ENCODE data around the gene GPS1. TPM values are rescaled to one million over a fixed set of nuclear protein-coding genes. Genes with fewer than 3 reads are reported as not detected.

The GPS1 gene
- total RNA-seq, 1 donor, result 93.7 TPM

DNA sequence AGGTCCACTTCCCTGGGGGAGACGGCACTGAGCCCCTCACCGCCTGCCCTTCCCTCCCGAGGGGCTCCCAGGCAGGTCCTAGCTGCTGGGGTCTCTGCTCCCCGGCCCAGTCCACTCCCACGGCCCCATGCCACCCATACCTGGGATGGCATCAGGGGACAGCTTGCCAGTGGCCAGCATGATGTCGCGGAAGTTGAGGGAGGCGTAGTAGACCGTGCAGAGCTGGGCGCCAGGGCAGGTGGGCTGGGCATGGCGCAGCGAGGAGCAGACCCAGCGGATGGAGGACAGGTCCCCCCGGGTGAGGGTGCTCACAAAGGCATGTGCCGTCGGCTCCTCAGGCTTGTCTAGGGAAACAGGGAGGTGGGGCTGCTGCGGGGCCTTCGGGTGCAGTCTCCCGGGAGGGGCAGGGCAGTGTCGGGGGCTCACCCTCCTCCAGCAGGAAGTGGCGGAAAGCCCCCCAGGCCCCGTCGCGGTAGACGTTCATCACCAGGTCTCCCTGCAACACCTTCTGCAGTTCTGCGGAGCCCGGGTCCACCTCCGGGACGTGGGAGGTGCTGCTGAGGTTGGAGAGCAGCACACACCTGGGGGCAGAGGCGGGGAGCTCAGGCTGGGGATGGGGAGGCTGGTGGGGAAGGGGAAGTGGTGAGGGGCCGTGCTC is 32.8 kb downstream of the GPS1 start:
- Histone ChIP-seq H3K9me3 (ENCODE audit: low read depth, low read length) (no peaks in the 10 kb centered on the region), H3K27me3 (ENCODE audit: insufficient read depth, low read length) (no peaks in the 10 kb centered on the region), H2AFZ (ENCODE audit: low read length) (no peak overlapping the region), H3K36me3 (ENCODE audit: insufficient read depth, low read length) (peaks cover 56% of the 10 kb centered on the region), H3K4me2 (ENCODE audit: insufficient read depth, low read length) (no peak overlapping the region), H3K79me2 (ENCODE audit: insufficient read depth, low read length) (no peaks in the 10 kb centered on the region), H3K27ac (ENCODE audit: low read depth, low read length) (no peak overlapping the region), H4K20me1 (ENCODE audit: insufficient read depth, low read length) (no peaks in the 10 kb centered on the region), H3K4me3 (ENCODE audit: insufficient read depth, low read length) (no peak overlapping the region), H3K4me1 (ENCODE audit: insufficient read depth, low read length) (no peaks in the 10 kb centered on the region)
- TF ChIP-seq, protein P1, sequence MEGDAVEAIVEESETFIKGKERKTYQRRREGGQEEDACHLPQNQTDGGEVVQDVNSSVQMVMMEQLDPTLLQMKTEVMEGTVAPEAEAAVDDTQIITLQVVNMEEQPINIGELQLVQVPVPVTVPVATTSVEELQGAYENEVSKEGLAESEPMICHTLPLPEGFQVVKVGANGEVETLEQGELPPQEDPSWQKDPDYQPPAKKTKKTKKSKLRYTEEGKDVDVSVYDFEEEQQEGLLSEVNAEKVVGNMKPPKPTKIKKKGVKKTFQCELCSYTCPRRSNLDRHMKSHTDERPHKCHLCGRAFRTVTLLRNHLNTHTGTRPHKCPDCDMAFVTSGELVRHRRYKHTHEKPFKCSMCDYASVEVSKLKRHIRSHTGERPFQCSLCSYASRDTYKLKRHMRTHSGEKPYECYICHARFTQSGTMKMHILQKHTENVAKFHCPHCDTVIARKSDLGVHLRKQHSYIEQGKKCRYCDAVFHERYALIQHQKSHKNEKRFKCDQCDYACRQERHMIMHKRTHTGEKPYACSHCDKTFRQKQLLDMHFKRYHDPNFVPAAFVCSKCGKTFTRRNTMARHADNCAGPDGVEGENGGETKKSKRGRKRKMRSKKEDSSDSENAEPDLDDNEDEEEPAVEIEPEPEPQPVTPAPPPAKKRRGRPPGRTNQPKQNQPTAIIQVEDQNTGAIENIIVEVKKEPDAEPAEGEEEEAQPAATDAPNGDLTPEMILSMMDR (IDR thresholded peaks at IDR 0.05; ENCODE audit: extremely low read depth, low read depth, low read length), result no peak
- DNase-seq (ENCODE audit: insufficient read length, low spot score, missing footprints), result no peak

DNA sequence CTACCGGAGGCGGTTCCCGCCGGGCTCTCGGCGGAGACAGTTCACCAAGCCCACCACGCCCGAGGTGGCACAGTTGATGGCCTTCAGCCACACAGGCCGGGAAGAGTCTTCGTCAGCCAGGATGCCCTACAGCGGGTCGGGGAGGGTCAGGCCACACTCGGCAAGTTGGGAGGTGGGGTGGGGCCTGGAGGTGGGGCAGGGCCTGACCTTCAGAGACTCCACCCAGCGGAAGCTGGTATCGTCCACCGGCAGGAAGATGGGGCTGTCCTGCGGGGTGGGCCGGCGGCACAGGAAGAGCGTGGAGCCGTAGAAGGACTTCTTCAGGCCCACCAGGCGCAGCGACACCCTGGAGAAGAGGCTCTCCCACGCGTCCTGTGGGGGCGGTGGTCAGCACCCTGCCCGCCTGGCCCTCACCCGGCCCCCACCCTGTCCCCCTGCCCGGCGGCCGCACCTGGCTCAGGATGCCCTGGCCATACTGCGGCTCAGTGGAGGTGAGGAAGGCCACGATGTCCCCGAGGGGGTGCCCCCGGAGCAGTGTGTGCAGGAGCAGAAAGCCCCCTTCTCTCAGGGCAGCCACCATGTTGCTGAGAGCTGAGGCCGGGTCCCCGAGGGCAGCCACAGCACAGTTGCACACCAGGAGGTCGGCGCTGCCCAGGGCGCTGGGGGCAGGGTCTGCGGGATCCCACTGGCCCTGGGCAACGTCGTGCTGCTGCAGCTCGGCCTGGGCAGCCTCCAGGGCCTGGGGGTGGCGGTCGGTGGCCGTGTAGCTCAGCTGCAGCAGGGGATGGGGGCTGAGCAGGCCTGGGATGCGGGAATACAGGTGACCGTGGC is 33.5 kb downstream of the GPS1 start:
- Histone ChIP-seq H2AFZ (ENCODE audit: low read length) (no peak overlapping the region), H3K27me3 (ENCODE audit: insufficient read depth, low read length) (no peaks in the 10 kb centered on the region), H3K4me1 (ENCODE audit: insufficient read depth, low read length) (no peaks in the 10 kb centered on the region), H3K4me3 (ENCODE audit: insufficient read depth, low read length) (no peak overlapping the region), H3K4me2 (ENCODE audit: insufficient read depth, low read length) (no peak overlapping the region), H4K20me1 (ENCODE audit: insufficient read depth, low read length) (no peaks in the 10 kb centered on the region), H3K9me3 (ENCODE audit: low read depth, low read length) (no peaks in the 10 kb centered on the region), H3K27ac (ENCODE audit: low read depth, low read length) (no peak overlapping the region), H3K79me2 (ENCODE audit: insufficient read depth, low read length) (no peaks in the 10 kb centered on the region), H3K36me3 (ENCODE audit: insufficient read depth, low read length) (peaks cover 54% of the 10 kb centered on the region)
- DNase-seq (ENCODE audit: insufficient read length, low spot score, missing footprints), result no peak
- TF ChIP-seq, protein P1 (IDR thresholded peaks at IDR 0.05; ENCODE audit: extremely low read depth, low read depth, low read length), result no peak

DNA sequence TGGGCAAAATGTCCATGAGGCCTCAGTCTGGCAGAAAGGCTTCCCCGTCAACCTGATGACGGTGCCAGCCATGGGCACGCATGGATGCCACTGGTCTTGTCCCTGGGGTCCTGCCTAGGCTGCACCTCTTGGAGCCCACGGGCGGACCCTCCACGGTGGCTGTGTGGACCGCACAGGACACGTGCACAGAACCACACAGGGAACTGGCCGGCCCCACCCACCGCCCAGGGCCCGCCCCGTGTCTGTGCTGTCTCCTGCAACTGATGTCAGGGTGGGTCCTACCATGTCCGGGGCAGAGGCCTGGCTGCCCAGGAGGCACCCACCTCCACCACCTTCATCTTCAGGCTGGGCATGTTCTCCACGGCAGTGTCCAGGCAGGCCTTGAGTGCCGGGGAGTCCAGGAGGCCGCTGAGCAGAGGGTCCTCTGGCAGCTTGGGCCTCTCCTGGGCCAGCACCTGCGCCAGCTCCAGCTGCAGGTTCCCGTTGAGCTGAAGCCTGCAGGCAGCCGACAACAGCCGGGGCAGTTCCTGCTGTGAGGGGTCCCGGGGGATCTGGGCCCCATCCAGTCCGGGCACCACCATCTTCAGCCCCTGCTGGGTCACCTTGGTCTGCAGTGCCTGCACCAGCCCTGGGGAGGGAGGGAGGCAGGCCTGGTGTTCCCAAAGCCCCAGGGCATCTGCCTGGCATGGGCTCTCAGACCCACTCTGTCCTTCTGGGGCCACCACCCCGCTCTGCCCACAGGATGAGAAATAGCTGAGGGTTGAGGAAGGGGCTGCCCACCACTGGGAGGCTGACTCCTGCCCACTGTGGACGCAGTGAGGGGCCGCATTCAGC is 34.5 kb downstream of the GPS1 start:
- TF ChIP-seq, protein P1 (IDR thresholded peaks at IDR 0.05; ENCODE audit: extremely low read depth, low read depth, low read length), result no peak
- Histone ChIP-seq H2AFZ (ENCODE audit: low read length) (no peak overlapping the region), H3K36me3 (ENCODE audit: insufficient read depth, low read length) (peaks cover 50% of the 10 kb centered on the region), H3K4me2 (ENCODE audit: insufficient read depth, low read length) (no peak overlapping the region), H3K27me3 (ENCODE audit: insufficient read depth, low read length) (no peaks in the 10 kb centered on the region), H3K4me3 (ENCODE audit: insufficient read depth, low read length) (no peak overlapping the region), H3K9me3 (ENCODE audit: low read depth, low read length) (no peaks in the 10 kb centered on the region), H3K4me1 (ENCODE audit: insufficient read depth, low read length) (no peaks in the 10 kb centered on the region), H3K27ac (ENCODE audit: low read depth, low read length) (no peak overlapping the region), H3K79me2 (ENCODE audit: insufficient read depth, low read length) (no peaks in the 10 kb centered on the region), H4K20me1 (ENCODE audit: insufficient read depth, low read length) (no peaks in the 10 kb centered on the region)
- peak; percentile 88 for DNase-seq (ENCODE audit: insufficient read length, low spot score, missing footprints)

Data from osteoblast (primary cell).